ENCODE results near the gene TIMP2.

Gene TIMP2

DNA sequence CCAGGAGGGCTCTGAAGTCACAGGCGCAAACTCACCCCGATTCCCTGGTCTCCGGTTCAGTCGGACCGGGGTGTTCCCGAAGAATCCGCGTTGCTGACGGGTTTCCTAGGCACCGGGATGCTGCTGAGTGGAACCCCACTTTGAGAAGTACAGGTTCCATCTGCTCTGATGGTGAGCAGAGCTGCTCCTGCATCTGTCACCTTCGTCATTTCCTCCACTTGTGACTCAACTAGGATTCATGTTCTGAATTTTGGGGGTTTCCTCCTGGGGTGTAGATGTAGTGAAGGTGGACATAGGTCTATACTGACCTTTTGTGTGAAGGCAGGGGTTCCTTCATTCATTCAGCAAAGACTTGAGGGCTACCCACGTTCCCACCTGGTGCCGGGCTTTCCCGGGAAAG lies 29.5 kb upstream of the TIMP2 start:
- H3K4me3 ChIP-seq (ENCODE audit: low read depth, low read length), result no peak overlapping the region
- TF ChIP-seq, protein P1, sequence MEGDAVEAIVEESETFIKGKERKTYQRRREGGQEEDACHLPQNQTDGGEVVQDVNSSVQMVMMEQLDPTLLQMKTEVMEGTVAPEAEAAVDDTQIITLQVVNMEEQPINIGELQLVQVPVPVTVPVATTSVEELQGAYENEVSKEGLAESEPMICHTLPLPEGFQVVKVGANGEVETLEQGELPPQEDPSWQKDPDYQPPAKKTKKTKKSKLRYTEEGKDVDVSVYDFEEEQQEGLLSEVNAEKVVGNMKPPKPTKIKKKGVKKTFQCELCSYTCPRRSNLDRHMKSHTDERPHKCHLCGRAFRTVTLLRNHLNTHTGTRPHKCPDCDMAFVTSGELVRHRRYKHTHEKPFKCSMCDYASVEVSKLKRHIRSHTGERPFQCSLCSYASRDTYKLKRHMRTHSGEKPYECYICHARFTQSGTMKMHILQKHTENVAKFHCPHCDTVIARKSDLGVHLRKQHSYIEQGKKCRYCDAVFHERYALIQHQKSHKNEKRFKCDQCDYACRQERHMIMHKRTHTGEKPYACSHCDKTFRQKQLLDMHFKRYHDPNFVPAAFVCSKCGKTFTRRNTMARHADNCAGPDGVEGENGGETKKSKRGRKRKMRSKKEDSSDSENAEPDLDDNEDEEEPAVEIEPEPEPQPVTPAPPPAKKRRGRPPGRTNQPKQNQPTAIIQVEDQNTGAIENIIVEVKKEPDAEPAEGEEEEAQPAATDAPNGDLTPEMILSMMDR (IDR thresholded peaks at IDR 0.05; ENCODE audit: borderline replicate concordance, insufficient read depth, low read depth, low read length), result no peak

DNA sequence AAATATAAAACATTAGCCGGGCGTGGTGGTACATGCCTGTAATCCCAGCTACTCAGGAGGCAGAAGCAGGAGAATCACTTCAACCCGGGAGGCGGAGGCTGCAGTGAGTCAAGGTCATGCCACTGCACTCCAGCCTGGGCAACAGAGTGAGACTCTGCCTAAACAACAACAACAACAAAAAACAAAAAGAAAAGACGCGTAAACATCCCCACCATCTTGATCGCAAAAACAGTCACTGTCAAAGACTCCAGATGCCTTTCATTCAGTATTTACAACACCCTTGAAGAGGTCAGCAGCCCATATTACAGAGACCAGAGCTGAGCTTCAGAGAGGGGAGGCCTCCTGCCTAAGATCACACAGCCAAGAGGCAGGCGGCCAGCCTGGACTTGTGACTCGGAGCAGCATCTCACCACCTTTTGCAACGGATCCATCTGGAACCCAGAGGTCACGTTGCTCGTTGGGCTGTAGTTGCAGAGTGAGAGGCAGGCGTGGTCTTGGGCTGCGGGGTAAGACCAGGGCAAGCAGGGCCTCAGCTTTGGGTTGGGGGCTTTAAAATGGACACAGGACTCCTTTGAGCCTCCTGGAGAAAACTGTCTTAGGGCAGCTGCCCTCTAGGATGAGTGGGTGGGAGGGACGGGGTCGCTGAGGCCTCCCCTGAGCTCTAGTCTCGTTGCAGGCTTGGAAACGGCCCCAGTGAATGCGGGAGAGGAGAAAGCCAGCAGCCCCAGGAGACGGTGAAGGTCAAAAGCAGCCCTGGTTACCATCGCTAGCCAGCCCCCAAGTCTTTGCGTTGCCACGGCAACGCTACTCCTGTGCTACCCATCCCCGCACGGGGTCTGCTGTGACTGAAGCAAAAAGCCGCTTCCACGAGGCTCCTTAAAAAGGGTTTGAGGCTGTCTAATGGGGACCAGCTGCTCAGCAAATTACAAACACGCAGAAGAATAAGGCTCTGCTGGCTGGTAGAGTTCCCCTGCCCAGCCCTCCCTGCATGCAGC lies 28.5 kb upstream of the TIMP2 start:
- TF ChIP-seq, protein P1 (IDR thresholded peaks at IDR 0.05; ENCODE audit: borderline replicate concordance, insufficient read depth, low read depth, low read length), result no peak
- no peak overlapping the region for H3K4me3 ChIP-seq (ENCODE audit: low read depth, low read length)

DNA sequence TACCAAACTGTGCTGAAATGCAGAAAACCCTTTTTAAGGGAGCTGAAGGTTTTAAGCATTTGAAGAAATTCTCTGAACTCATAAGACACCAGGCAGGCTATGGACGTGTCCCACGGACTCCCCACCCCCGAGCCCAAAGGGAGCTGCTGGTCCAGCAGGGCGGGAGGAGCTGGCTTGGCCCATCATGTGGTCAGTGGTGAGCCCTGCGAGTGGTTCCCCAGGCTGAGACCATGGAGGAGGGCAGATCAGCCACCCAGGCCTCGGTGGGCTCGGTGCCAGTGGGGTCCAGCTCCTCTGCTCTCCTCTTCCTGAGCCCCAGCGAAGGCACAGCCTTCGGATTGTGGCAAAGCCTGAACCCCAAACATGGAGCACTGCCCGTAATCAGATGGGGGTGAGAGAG lies 27.5 kb upstream of the TIMP2 start:
- H3K4me3 ChIP-seq (ENCODE audit: low read depth, low read length), result no peak overlapping the region
- TF ChIP-seq, protein P1 (IDR thresholded peaks at IDR 0.05; ENCODE audit: borderline replicate concordance, insufficient read depth, low read depth, low read length), result no peak

DNA sequence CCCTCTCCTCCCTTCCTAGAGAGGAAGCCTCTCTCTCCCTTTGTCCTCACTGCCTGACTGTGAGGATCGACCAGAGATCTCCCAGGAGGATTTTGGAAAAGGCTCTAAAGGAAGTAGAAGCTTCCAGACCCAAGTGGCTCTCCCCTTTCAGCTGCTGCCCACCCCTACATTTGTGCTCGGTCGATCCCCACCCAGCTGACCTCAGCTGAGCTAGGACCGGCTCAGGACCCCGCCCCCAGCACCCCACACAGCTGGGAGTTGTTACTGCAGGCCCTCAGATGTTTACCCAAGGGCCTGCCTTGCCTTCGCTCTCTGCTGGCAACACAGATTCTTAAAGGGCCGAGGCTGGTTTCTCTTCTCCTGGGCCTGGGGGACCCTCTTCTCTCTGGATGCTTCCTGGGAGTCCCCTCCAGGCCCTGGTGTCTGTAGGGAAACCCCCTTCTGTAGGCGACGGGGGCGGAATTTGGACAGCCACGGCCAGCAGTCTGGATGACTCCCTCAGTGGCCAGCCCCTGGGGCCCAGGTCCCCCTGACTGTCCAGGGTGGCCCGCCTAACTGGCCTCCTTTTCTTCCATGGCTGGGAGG lies 26.9 kb upstream of the TIMP2 start:
- TF ChIP-seq, protein P1 (IDR thresholded peaks at IDR 0.05; ENCODE audit: borderline replicate concordance, insufficient read depth, low read depth, low read length), result no peak
- no peak overlapping the region for H3K4me3 ChIP-seq (ENCODE audit: low read depth, low read length)

DNA sequence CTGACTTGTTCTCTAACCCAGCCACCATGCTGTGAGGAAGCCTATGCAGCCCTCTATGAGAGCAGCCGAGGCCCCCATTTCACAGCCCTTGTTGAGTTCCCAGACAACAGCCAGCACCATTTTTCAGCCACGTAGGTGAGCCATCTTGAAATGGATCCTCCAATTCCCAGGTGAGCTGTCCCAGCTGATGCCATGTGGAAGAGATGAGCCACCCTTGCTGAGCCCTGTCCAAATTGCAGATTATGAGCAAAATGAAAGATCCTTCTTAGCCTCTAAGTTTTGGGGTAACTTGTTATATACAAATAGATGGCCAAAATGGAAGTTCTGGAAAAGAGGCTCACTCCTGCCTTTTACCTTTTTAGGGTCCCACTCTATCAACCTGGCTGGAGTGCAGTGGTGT lies 25.7 kb upstream of the TIMP2 start:
- TF ChIP-seq, protein P1 (IDR thresholded peaks at IDR 0.05; ENCODE audit: borderline replicate concordance, insufficient read depth, low read depth, low read length), result no peak

DNA sequence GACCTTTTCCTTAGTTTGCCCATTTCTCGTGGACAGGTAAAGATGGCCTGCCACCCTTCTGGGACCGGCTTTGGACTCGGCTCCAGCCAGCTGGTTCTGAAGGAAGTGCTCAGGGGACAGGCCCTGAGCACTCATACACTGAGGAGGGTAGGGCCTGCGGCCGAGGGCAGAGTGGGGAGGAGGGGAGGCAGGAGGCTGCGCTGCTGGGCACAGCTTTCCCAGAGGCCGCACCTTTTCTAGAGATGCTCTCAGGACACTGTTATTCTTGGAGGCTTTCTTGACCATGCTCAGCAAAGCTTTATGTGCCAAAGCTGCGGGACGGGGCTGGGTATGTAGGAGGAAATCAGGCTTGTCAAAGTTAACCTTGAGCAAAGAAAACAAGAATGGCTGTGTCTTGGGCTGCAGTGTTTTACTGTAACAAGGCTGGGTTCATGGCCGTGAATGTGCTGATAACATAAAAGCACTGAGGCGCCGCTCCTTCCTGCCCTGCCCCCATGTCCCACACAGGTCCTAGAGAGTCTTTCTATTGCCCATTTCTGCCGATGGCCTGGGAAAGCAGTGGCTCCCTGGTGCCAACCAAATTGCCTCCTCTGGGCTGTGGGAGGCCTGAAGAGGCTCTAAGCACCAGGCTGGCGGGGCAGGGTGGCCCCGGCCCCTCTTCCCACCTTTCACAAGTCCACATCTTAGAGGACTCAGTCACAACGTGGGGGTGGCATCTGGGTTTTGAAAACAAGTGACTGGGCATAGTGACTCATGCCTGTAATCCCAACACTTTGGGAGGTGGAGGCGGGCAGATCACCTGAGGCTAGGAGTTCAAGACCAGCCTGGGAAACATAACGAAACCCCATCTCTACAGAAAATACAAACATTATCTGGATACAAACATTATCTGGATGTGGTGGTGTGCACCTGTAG lies 22.3 kb upstream of the TIMP2 start:
- TF ChIP-seq, protein P1 (IDR thresholded peaks at IDR 0.05; ENCODE audit: borderline replicate concordance, insufficient read depth, low read depth, low read length), result no peak
- H3K4me3 ChIP-seq (ENCODE audit: low read depth, low read length), result no peak overlapping the region

More for the DNA sequence above, 25.7 kb upstream of the TIMP2 start:
- H3K4me3 ChIP-seq (ENCODE audit: low read depth, low read length), result no peak overlapping the region

Measured in GM12875 (cell line).